Stimulated activated CD4-positive, alpha-beta T cell treated with anti-CD3 and anti-CD28 coated beads, Interleukin-2, amount 100 ng/mL, for 24 hours (primary cell): ENCODE measurements around the gene NIPAL4.

Experiments
- DNase-seq, 2 donors: peaks; one replicate each; pipeline ENCODE4 v3.0.0-alpha.2; 2020

Gene NIPAL4

GRCh38 chr5:157486221-157486681 lies 26.2 kb downstream of the NIPAL4 start:
- DNase-seq: no peak

- no peak for DNase-seq
Observed at GRCh38 chr5:157486861-157487260, 26.8 kb downstream of the NIPAL4 start.

- DNase-seq: no peak
Observed at GRCh38 chr5:157487358-157487757, 27.3 kb downstream of the NIPAL4 start.

GRCh38 chr5:157491471-157491995 lies 31.5 kb downstream of the NIPAL4 start:
- DNase-seq: no peak

GRCh38 chr5:157492886-157493285 lies 32.9 kb downstream of the NIPAL4 start:
- DNase-seq: no peak

GRCh38 chr5:157494178-157494832 lies 34.3 kb downstream of the NIPAL4 start:
- no peak for DNase-seq

- no peak for DNase-seq
Observed at GRCh38 chr5:157496864-157497263, 36.9 kb downstream of the NIPAL4 start.

GRCh38 chr5:157497875-157498611 lies 38.0 kb downstream of the NIPAL4 start:
- DNase-seq: no peak

GRCh38 chr5:157502143-157502647 lies 42.2 kb downstream of the NIPAL4 start:
- DNase-seq: no peak

GRCh38 chr5:157504053-157504452 lies 44.0 kb downstream of the NIPAL4 start:
- DNase-seq: no peak

- no peak for DNase-seq
Observed at GRCh38 chr5:157505496-157505895, 45.5 kb downstream of the NIPAL4 start.

- DNase-seq: no peak
Observed at GRCh38 chr5:157506066-157506590, 46.1 kb downstream of the NIPAL4 start.

GRCh38 chr5:157506981-157507780 lies 47.2 kb downstream of the NIPAL4 start:
- DNase-seq: no peak

GRCh38 chr5:157509093-157509492 lies 49.1 kb downstream of the NIPAL4 start:
- no peak for DNase-seq

- no peak for DNase-seq
Observed at GRCh38 chr5:157509587-157509986, 49.6 kb downstream of the NIPAL4 start.

- DNase-seq: no peak
Observed at GRCh38 chr5:157510682-157511081, 50.7 kb downstream of the NIPAL4 start.

GRCh38 chr5:157511651-157512644 lies 51.9 kb downstream of the NIPAL4 start:
- peak; percentile 44 to 48 for DNase-seq

- DNase-seq: no peak
Observed at GRCh38 chr5:157513182-157513581, 53.2 kb downstream of the NIPAL4 start.

- no peak for DNase-seq
Observed at GRCh38 chr5:157514974-157515373, 55.0 kb downstream of the NIPAL4 start.

GRCh38 chr5:157516006-157516405 lies 56.0 kb downstream of the NIPAL4 start:
- DNase-seq: peak in 1 of 2 donors; percentile 16

- no peak for DNase-seq
Observed at GRCh38 chr5:157516626-157517325, 56.8 kb downstream of the NIPAL4 start.
